NCI-H1048 (cell line): ENCODE measurements around the gene NACC2.
"Not testable (repeated sequence)": the region's sequence is repeated elsewhere in the genome, so short reads cannot be mapped to it uniquely, and the experiment has no call there.

Source experiments
- DNase-seq: peaks from one replicate; lab custom pipeline; 2025; lab: John Stamatoyannopoulos, UW

The NACC2 gene

DNA sequence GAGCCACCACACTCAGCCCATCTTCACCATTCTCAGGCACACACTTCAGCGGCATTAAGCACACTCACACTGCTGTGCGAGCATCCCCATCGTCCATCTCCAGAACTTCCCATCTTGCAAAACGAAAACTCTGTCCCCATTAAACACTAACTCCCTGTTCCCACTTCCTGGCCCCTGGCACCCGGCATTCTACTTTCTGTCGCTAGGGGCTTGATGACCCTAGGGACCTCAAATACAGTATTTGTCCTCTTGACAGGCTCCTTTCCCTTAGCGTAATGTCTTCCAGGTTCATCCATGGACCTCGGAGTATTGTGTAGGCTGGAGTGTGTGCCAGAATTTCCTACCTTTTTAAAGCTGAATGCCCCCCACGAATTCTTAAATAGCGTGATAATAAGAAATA lies 119.3 kb downstream of the NACC2 start:
- no peak for DNase-seq

DNA sequence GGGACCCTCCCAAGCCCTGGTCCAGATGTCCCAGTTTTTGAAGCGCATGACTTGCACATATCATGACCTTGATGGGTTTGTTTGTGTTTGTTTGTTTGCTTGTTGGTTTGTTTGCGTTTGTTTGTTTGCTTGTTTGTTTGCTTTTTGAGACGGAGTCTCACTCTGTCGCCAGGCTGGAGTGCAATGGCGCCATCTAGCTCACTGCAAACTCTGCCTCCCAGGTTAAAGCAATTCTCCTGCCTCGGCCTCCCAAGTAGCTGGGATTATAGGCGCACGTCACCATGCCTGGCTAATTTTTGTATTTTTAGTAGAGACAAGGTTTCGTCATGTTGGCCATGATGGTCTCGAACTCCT lies 120.9 kb downstream of the NACC2 start:
- no peak for DNase-seq

DNA sequence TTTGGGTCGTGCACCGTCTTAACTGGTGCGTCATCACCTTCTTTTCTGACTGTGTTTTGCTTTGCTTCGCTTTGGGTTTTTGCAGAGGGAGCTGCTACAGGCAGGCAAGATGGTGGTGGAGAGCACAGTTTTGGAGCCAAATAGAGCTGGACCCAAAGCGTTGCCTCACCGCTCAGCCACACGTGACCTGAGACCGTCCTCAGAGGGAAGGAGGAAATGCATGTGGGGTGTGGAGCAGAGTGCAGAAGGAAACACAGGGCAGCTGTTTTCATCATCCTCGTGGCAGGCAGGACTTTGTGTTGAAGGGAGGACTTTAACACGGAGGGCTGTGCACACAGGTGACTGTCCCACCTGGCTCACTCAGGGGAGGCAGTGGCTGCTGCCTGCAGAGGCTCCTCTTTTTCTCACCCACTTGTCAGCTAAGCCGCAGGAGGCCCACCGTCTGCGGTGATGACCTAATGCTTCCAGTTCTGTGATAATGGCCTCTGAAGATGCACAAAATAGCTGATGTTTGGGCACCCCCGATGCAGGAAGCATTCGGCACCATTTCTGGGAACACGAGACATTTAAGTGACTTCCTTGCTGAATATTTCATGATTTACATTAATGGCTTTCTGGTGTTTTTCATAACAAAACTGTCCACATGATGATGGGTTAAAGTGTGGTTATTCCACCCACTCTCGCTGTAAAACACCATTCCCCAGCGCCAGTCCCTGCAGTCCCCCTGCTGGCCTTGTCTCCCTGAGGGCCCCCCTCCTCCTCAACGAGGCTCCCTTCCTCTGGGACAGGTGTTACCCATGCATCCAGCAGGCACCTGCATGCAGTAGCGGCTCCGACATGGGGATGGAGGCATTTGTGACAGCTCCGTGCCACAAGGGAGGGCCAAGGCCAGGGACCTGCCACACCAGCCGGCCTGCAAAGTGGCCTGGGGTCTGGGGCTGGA lies 121.5 kb downstream of the NACC2 start:
- DNase-seq = no peak

DNA sequence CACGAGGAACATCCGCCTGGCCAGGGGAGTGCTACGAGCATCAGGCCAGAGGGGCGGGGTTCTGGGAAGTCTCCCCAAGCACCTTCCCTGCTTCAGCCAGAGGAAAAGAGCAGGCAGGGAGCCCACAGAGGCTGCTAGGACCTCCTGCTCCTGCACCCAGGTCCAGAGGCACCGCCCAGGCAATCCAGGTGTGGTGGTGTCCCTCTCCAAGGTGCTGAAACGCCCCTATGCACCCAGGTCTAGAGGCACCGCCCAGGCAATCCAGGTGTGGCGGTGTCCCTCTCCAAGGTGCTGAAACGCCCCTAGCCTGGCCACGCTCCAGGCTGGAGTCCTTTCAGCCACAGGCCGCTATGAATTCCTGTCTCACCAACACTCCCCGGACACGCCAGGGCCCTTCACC lies 123.2 kb downstream of the NACC2 start:
- DNase-seq = peak; percentile 73

DNA sequence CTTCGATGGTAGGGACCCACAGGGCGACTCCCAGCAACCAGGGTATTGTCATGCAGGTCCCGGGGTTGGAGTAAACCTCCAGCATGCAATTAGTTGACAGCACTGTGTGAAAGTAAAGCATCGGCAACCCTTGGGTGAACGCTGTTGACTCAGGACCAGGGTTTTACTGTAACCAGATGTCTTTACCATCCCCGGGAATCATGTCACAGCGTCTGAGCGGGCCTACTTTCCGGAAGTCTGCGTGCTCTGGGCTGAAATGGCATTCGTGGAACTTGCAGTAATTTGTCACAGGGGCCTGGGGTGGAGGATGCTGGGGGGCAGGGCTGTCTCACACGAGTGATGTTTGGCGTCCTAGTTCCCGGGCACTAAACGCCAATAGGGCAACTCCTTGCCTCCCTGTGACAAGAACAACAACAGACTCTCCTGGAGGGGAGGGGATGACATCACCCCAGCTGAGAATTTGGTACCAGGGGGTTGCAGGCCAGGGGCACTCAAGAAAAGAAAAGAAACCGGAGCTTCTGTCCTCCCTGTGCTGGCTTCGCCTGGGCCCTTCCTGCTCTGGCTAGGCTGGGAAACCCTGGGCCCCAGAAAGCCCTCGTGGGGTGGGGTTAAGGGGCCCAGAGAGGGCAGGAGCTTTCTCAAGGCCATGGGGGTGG lies 123.8 kb downstream of the NACC2 start:
- no peak for DNase-seq

GRCh38 chr9:135970128-135970815 lies 124.8 kb downstream of the NACC2 start:
- no peak for DNase-seq

- DNase-seq = no peak
Measured at GRCh38 chr9:135969064-135969683, 125.9 kb downstream of the NACC2 start.

GRCh38 chr9:135968601-135969000 lies 126.5 kb downstream of the NACC2 start:
- no peak for DNase-seq

- DNase-seq = no peak
Measured at GRCh38 chr9:135968083-135968476, 127.0 kb downstream of the NACC2 start.

GRCh38 chr9:135966916-135967260 lies 128.2 kb downstream of the NACC2 start:
- not testable (repeated sequence) for DNase-seq

DNA sequence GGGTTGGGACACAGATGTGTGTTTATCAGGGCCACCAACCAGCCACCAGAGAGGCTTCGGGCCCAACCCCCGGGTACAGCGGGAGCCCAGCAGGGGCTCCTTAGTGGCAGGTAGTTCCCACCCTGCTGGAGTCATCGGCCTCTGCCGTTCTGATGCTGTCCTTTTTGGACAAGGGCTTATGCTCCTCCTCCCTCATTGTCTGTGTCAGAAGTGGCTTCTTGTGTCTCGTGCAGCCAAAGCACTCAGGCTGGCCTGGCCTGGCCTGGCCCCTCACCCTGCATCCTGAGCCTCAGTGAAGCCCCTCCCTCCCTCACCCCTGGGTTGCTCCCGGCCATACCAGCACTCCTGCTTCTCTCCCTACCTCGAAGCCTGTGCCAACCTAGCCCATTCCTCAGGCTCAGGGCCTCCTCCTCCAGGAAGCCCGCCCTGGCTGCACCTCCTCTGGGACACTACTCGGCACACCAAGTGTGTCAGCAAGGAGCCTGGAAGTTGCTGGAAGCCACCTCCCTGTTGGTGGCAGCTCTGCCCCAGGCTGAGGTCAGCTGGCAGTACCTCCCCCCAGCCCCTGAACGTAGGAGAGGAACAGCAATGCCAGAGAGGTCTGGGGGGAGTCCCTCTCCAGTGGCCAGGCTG lies 129.8 kb downstream of the NACC2 start:
- DNase-seq = no peak

GRCh38 chr9:135963938-135964337 lies 131.2 kb downstream of the NACC2 start:
- no peak for DNase-seq

- no peak for DNase-seq
Measured at GRCh38 chr9:135963338-135963737, 131.8 kb downstream of the NACC2 start.

- DNase-seq = no peak
Measured at GRCh38 chr9:135962696-135963307, 132.3 kb downstream of the NACC2 start.

DNA sequence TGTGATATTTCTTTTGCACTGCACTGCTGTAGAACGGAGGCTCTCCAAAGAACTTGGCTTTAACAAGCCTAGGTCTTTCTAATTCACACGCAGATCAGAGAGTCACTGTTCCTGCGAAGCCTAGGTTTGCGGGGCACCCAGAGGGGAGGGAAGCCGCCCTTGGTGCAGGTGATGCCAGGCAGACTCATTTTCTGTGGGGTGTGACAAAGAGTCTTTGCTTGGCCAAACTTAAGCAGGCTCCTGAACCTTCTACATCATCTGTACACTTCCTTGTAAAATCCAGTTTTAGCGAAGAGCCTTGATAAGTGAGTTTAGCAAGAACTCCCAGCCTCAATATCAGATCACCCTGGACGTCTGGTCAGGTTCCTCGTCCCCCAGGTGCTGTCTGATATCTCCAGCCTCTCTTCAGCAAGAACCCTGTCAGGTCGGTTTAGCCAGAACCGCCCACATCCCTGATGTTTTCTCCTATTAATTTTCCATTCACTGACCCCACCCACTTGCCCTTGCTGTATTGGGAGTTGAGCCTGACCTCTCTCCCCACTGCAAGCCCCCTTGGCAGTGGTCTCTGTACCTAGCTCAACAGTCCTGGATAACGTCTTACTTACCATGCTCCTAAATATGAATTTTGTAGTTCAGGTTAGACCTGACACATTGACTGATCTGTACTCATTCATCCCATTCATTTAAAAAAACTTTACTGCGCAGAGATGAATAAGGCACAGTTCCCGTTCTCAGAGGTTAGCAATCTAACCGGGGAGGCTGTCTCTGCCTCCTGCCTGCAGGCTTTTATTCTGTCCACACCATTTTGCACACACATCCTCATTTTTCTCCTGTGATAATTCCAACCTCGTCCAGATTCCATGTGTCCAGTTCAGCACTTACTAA lies 133.0 kb downstream of the NACC2 start:
- no peak for DNase-seq

DNA sequence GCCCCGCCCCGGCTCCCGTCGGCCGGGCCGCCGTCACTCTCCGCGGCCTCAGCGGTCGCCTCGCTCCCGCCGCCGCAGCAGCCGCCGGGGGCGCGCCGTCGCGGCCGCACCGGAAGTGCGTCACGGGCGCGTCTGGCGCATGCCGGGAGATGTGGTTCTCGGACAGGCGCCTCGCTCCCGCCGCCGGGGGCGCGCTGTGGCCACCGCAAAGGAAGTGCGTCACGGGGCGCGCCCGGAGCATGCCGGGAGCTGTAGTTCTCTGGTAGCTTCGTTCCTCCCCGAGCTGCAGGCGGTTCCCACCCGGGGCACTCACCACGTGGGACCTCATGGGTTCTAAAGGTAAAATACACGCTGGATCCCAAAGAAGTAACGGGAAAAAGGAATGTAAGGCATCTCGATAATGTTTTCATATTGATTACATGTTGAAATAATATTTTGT lies 133.8 kb downstream of the NACC2 start, which contains the start of gene UBAC1:
TSS of gene UBAC1 (minus strand) at position 97 of the 439 bp plus-strand sequence. CDS start 211 bp downstream, outside the sequence.
- peak; percentile 94 for DNase-seq

- DNase-seq = no peak
Measured at GRCh38 chr9:135960411-135961276, 134.4 kb downstream of the NACC2 start.

DNA sequence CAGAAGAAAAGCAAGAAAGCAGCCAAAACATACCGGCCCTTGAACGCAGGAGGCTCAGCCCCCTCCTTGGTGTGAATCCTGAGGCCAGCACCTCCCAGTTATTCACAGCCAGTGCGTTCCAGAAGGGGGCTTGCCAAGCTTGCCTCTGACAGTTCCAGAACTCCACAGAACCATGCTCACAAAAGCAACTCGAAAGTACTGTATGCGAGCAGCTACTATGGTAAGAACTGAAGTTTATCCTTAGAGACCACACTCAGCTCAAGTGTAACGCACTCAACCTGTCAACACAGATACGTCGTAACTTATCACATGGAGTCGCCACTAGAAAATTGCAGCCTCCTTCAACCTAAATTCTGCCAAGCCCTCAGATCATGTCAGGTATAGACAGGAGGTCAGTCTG lies 135.3 kb downstream of the NACC2 start:
- no peak for DNase-seq

GRCh38 chr9:135958485-135958884 lies 136.6 kb downstream of the NACC2 start:
- DNase-seq = no peak
